Hippocampal formation (tissue), 2 donors: ENCODE measurements around the gene MPZL3.
"Not testable (repeated sequence)": the region's sequence is repeated elsewhere in the genome, so short reads cannot be mapped to it uniquely, and the experiment has no call there.

Source experiments
- DNase-seq, 2 donors: peaks; one replicate each; lab custom pipeline; 2025; lab: John Stamatoyannopoulos, UW

MPZL3 gene

GRCh38 chr11:118212781-118213191 is 39.4 kb downstream of the MPZL3 start:
- no peak for DNase-seq

DNA sequence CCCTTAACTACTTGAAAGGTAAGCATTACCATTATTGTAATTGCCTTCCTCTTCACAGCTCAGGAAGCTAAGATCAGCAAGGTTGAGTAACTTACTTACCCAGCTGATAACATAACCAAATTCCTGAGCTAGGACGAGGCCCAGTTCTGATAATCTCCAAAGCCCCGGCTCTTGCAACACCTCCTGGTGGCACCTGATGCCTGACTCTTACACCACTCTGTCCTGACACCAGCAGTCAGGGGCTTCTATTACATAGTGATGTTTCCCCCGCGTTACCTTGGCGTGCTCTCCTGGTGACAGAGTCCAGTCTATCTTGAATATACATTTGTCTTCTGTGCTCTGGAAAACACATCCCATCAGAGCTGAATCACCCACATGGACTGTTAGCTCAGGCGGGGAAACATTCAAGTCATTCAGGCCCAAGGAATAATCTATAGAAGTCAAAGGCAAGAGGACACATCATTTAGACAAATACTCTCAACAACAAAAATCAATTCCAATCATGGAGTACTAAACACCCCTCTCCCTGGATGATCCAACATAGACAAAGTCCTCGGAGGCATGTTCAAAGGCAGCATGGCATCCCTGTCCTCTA is 39.9 kb downstream of the MPZL3 start:
- DNase-seq: no peak

GRCh38 chr11:118211006-118211405 is 41.2 kb downstream of the MPZL3 start:
- no peak for DNase-seq

- no peak for DNase-seq
These were observed 41.8 kb downstream of the MPZL3 start for GRCh38 chr11:118210323-118210722.

DNA sequence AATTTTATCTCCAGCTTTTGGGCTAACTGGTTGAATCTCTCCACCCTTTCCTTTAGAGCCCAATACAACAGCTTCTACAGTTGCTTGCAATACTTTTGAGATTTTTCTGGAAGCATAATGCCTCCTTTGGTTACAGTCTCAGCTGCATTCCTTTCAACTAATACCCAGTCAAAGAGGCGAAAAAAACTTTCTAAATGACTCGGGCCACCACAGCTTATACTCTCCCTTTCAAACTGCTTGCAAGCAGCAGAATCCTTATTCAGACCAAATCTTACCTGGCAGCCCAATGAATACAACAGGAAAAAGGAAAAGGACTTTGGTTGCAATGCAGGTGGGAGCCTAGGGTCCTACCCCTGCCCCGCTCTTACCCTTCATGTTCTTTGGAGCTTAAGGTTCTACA is 43.1 kb downstream of the MPZL3 start:
- DNase-seq: no peak

GRCh38 chr11:118207079-118207478 is 45.1 kb downstream of the MPZL3 start:
- DNase-seq: no peak

DNA sequence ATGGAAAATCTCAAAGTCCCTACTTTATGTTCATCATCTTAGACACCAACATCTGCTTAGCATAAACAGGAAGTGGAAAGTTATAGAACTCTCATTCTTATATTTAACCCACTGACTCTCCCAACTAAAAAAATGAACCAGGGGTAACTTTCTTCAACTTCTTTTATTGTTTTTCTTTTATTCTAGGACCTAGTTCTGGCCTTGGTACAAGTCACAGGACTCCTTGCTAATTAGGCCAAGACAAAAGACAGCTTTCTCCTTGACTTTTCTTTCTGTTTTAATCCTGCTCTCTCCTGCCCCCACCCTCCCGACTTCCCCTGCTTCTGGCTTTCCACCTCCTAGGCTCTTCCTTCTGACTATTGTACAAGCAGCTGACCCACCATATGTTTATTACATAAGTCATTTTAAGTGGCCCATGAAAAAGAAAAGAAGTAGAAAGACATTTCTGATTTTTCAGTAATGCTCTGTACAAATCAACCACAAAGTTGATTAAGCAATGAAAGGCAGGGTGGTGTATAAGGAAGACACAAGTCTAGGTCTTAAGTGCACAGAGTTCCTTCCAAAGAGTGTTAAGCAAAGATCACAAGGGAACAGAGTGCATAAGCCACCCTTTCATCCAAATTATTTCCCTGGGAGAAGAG is 45.7 kb downstream of the MPZL3 start:
- DNase-seq: no peak

DNA sequence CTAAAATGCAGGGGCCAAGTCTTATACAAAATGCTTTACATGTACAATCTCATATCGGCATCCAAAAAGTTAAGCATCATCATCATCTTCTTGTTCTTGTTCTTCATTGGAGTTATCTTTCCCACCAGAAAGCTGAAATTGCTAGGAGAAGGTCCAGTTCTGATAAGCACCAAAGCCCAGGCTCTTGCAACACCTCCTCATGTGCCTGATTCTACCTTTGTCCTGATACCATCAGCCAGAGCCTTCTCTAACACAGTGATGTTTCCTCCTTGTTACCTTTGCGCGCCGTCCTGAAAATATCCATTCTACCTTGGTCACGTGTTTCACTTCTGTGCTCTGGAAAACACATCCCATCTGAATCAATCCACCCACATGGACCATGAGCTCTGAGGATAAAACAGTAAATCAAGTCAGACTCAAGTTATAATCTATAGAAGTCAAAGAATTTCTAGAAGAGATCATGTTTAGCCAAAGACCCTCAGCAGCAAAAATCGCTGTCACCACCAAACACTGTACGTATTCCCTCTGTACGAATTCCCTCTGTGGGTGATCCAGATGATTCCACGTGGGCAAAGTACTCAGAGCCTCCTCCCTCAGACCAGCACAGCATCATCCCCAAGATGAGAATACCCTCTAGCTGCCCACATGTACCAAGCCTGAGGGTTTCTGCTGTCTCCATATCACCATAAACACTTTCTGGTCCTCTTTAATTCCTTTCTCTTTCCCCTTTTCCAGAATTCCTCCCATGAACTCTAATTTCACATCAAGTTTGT is 46.4 kb downstream of the MPZL3 start:
- DNase-seq: no peak

DNA sequence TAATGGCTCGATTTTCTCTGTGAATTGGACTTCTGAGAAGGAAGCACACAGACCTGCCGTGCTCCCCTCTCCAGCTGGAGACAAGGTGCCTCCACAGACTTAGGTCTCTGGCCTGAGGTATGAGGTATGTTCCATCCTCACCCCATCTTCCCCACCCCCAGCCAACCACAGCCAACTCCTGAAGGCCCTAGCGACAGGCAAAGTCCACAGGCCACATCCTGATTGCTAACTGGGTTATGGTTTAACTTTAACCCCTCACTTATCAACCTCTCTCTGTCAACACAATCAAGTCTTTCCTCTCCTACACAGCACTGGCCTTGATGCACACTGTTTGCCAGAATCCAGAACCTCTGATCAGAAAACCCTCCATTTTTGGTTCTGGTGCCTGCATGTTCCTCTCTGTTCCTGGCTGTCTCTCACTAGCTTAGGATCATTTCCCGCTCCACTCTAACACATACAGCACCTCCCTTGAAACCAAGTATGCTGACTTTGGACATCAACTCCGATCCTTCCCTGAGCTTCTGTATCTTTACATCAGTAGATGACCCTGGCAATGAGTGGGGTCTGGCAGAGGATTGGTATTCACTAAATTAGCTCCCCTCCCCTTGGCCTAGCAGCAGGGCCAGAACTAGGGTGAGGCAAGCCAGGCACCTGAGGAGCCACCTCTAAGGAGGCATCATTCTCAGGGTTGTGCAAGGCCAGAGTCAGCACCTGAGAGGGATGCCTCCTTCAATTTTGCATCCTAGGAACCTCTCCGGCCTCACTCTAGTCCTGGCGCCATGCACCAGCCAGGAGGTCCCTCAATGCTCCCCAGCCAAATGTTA is 49.4 kb downstream of the MPZL3 start:
- no peak for DNase-seq

DNA sequence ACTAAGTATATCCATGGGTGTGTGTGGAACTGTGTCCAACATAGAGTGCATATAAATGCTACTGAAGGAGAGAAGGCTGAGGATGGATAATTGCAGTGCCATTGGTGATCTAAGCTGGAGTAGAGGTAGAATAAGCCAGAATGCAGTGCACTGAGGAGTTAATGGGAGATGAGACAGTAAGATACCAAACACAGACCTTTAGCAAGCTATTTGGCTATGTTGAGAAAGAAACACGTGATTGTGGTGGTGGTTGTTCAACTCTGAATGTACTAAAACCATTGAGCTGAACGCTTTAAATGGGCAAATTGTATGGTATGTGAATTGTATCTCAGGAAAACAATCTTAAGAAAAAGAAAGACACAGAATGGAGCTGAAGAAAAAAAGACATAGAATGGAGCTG is 50.2 kb downstream of the MPZL3 start:
- DNase-seq: no peak

DNA sequence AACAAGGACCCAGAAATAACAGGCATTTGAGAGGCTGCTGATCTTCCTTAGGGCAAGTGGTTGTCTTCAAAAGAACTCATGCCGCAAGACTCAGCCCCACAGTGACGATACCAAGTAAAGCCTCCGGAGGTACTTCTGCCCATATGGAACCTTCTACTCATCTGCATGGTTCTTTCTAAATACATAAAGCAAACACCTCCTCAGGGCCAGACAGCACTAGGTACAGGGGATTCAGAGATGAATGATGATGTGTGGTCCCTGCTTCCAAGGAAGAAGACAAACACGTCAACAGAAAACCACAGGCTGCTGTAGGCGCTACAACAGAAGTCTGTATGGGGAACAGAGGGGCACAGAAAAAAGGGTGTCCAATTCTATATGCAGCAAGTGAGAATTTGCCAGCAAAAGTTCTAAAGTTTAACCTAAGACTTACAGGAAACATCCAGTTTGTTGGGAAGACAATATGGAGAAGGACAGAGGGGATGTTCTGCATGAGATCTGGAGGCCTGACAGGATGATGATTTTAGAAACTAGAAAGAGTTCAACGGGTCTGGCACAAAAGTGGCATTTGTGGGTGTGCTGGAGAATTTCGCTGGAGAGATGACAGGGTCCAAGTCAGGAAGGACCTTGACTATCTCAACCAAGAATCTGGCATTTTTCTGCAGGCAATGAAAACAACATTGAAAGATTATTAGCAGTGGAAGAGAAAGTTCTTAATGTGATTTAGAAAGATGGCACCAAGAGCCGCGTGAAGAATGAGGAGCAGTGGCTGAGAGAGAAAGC is 51.1 kb downstream of the MPZL3 start:
- no peak for DNase-seq

DNA sequence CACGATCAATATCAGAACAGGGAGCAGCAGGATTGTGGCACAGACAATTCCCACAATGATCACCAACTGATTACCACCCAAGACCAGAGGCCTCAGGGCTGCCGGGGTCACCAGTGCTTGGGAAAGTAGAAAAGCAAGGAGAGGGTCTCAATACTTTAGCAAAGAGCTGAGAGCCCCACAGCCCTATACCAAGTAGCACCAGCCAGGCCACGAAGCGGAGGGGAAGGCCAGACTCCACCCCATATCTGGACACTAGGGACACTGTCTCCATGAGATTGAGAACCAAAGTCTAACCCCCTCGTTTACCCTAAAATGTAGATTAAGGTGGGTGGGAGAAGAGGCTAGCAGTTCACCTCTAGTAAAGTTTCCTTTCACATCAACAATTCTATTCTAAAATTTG is 51.7 kb downstream of the MPZL3 start:
- no peak for DNase-seq

DNA sequence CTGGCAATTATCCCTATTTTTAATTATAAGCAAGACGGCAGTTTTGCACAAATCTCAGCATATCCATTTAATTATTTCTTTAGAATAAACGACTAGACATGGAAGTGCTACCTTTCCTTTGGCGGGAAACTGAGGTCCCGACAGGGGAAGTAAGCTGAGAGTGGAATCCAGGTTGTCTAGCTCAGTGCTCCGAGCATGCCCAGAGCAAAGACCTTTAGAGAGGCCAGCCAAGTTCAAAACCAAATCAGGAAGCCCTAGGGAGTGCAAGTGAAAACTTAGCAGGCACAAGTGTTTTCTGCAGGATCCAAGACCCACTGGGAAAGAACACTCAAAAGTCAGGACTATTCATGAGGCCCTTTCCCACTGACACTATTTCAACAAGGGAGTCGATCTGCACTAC is 53.0 kb downstream of the MPZL3 start:
- no peak for DNase-seq

GRCh38 chr11:118198370-118198769 is 53.8 kb downstream of the MPZL3 start:
- DNase-seq: peak; percentile 27 to 67

- peak; percentile 68 to 80 for DNase-seq
These were observed 57.1 kb downstream of the MPZL3 start for GRCh38 chr11:118194835-118195627.

GRCh38 chr11:118193910-118194566 is 58.1 kb downstream of the MPZL3 start:
- DNase-seq: no peak

DNA sequence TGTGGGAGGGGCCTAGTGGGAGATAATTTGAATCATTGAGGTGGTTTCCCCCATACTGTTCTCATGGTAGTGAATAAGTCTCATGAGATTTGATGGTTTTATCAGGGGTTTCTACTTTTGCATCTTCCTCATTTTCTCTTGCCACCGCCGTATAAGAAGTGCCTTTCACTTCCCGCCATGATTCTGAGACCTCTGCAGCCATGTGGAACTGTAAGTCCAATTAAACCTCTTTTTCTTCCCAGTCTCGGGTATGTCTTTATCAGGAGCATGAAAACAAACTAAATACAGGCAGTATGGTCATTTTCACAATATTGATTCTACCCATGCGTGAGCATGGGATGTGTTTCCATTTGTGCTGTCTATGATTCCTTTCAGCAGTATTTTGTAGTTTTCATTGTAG is 59.3 kb downstream of the MPZL3 start:
- not testable (repeated sequence) for DNase-seq

DNA sequence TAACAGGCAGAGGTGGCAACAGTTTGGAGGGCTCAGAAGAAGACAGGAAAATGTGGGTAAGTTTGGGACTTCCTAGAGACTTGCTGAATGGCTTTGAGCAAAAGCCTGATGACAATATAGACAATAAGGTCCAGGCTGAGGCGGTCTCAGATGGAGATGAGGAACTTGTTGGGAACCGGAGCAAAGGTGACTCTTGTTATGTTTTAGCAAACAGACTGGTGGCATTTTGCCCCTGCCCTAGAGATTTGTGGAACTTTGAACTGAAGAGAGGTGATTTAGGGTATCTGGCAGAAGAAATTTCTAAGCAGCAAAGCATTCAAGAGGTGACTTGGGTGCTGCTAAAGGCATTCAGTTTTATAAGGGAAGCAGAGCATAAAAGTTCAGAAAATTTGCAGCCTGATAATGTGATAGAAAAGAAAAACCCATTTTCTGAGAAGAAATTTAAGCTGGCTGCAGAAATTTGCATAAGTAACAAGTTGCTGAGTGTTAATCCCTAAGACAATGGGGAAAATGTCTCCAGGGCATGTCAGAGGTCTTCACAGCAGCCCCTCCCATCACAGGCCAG is 61.1 kb downstream of the MPZL3 start:
- DNase-seq: not testable (repeated sequence)

GRCh38 chr11:118186346-118187107 is 65.6 kb downstream of the MPZL3 start:
- DNase-seq: no peak
